Stimulated activated CD8-positive, alpha-beta memory T cell treated with anti-CD3 and anti-CD28 coated beads, Interleukin-2, amount 100 ng/mL, for 1 hour (primary cell): ENCODE results near the gene USH1G.

Experiments
- DNase-seq, 2 donors: peaks; one replicate each; pipeline ENCODE4 v3.0.0-alpha.2; 2020; ENCODE audit warnings: low read depth in 2 of 2

USH1G gene

GRCh38 chr17:74903671-74904070 lies 19.4 kb downstream of the USH1G start:
- no peak for DNase-seq

GRCh38 chr17:74903034-74903433 lies 20.0 kb downstream of the USH1G start:
- DNase-seq, result no peak

- DNase-seq, result no peak
Measured at GRCh38 chr17:74901353-74902135, 21.5 kb downstream of the USH1G start.

GRCh38 chr17:74900208-74900607 lies 22.8 kb downstream of the USH1G start:
- no peak for DNase-seq

DNA sequence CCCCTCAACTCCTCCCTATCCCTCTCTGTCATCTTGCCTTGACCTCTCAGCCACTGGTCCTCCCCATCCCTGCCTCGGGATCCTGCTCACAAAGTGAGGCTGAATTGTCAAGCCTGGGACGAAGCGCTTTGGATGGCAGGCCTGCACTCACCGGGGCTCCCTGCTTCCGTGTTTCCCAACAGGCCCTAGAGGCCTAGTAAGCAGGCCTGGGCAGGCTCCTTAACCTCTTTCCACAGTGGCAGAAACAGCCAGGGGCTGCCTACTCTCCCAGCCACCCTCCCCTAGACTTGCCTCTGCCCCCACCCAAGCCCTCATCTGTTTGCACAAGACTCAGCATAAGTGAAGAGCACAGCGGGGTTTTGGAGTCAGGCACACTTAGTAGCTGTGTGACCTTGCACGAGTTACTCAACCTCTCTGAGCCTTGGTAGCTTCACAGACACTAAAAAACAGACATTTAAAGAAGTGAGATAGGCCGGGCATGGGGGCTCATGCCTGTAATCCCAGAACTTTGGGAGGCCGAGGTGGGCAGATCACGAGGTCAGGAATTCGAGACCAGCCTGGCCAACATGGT lies 24.6 kb downstream of the USH1G start:
- no peak for DNase-seq

- no peak for DNase-seq
Measured at GRCh38 chr17:74893936-74894671, 29.0 kb downstream of the USH1G start.

DNA sequence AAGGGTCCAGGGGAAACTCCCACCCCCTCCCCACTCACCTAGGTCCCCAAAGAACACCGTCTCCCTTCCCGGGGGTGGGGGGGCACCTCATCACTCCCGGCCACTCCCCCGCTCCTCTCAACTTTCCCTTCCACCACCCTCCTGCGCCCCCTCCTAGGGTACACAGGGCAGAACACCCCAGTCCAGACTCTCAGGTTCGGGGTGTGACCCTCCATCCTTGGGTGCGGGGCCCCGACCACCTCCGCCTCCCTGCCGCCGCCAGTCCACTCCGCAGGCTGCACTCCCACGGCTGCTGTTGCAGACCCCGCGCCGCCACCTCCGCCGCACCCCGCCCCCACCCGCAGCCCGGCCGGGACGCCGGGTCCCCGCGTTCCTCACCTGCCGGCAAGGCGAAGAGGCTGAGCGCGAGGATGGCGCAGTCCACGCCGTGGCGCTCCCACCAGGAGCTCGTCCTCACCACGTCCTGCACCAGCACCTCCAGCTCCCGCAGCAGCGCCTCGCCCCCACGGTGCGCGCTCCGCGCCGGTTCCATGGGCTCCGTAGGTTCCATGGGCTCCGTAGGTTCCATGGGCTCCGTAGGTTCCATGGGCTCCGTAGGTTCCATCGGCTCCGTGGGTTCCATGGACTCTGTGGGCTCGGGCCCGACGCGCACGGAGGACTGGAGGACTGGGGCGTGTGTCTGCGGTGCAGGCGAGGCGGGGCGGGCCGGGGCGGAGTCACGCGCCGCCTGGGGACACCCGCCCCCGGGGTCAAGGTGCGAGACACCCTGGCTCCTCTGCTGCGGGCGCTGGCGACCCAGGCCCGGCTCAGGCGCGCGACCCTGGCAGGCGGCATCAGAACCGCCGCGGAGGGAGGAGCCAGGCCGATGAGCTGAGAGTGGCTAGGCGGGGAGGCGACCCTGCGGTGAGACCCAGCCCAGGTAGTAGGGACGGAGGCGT lies 29.8 kb downstream of the USH1G start, which contains the start of gene FADS6:
FADS6 (minus strand) TSS at position 660 of the 938 bp plus-strand sequence; CDS start at position 622, 38 bp downstream.
- no peak for DNase-seq

- DNase-seq, result no peak
Measured at GRCh38 chr17:74892013-74892841, 30.8 kb downstream of the USH1G start.

GRCh38 chr17:74890554-74890953 lies 32.5 kb downstream of the USH1G start:
- DNase-seq, result no peak

DNA sequence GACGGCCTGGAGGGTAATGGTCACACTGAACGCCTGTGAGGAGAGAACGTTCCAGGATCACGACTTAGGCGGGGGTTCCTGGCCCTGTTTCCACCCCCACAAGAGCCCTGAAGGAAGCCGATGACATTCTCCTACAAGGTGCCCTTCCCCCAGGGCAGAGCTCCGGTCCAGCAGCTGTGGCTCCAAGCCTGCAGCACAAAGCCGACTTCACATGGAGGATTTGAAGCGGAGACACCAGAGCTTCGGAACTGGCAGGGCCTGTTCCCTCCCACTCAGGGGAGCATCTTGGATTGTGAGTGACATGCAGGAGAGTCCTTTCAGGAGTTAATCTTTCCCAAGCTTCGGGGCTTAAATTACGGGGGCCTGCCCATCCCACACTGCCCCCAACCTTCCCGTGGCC lies 34.6 kb downstream of the USH1G start:
- no peak for DNase-seq

DNA sequence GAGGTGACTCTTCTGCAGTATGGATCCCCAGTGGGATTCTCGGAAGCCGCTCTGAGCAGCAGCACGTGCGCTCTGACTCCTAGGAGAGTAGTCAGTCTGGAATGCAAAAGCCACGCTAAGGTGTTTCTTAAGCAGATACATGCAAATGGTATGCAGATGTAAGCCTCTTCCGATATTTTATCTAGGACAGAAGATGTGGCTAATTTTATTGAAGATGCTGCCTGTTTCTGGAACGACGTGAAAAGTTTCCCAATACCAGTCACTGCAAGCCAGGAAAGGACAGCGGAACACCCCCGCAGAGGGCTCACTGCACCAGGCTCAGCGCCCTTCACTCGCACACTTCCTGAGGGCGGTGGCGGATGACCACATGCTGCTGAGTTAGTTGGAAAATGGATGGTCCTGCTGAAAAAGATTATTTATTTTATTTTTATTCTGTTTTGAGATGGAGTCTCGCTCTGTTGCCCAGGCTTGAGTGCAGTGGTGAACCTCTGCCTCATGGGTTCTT lies 39.8 kb downstream of the USH1G start:
- no peak for DNase-seq

DNA sequence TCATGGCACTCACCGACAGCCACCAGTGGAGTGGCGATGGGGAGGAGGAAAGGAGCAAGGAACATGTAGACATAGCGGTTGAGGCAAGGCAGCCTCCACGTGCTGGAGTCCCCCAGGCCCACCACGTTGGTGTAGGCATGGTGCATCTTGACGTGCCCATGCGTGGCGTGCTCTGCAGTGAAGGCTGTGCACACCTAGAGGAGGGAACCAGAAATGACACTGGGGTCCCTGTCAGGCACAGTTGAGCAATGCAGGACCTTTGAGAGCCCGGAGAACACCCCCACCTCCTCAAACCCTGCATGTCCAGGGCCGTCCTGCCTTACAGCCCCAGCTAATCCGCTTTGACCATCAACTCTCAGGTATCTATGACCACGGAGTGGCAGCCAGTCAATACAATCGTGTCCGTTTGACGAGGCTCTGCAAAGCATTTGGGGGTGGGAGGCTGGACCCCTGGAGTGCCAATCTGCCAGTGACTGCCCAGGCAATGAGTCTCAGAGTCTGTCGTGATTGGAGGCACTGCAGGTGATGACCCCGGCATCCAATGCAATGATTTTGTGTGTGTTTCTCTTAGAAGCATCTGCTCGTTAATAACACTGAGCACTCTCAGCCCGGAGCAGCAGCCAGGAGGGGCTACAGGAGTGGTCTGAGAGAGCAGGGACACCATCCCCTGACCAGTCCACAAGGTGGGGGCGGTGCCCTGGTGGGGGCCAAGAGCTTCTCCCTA lies 40.4 kb downstream of the USH1G start:
- DNase-seq, result no peak

GRCh38 chr17:74881073-74881472 lies 42.0 kb downstream of the USH1G start:
- DNase-seq, result no peak

GRCh38 chr17:74879308-74879707 lies 43.7 kb downstream of the USH1G start:
- no peak for DNase-seq

DNA sequence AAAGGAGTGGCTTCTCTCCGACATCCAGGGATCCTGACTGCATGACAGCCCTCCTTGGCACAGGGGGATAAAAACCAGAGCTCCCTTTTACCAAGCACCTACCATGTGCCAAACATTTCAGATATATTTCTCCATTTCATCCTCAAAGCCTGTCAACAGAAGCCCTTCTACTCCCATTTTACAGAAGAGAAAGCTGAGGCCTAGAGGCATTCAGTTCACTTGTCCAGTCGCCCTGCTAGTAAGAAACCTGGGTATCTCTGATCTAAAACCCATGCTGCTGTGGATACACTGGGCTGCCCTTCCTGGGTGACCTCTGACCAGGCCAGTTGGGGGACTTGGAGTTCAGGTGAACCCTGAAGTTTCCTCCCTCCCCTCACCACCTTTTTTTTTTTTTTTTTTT lies 44.4 kb downstream of the USH1G start:
- DNase-seq, result no peak

DNA sequence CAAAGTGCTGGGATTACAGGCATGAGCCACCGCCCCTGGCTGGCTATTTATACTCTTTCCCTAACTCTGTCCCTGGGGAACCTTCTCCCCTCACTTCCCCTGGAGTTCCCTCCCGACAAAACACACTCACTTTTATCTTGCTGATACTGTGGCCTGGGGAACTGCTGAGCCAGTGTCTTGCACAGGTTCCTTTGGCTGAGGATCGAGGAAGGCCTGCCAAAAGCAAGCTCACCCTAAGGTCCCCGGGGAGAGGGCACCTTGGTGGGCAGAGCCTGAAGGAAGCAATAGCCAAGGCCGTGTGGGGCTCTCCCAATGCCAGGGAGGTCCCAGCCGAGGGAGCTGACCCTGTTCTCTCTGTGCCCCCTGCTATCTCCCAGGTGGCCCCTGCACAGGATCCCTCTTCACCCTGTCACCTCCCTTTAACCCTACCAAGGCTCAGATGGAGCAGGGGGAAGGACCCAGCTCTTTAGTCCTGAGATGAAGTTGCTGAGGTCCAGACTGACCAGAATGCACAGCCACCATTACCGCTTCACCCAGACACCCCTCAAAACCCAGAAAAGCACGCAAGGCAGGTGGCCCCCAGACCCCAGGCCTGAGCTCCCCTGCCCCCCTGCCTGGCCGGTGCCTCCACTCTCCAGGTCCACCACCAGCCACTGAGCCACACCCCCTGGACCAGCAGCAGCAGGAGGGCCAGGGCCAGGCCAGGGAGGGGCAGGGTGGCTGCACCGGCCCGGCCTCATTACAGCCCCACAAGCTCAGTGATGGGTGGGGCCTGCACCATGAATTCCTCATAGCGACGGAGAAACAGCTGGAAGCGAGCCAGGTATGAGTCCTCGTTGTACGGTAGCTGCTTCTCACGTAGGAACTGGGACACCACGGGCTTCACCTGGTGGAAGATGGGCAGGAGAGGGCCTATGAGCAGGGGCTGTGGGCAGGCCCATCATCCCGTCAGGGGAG lies 45.2 kb downstream of the USH1G start:
- DNase-seq, result no peak

GRCh38 chr17:74875977-74876593 lies 47.0 kb downstream of the USH1G start:
- no peak for DNase-seq
